HepG2 (cell line): Measurements from ENCODE around the gene SUPT6H. TPM values are rescaled to one million over a fixed set of nuclear protein-coding genes. Genes with fewer than 3 reads are reported as not detected.

ENCODE experiments used
- ATAC-seq: fragments of 200-7000 bp; cut with Tn5 transposase; 3 replicates; pipeline ENCODE4 v1.9.1; 2020; ENCODE audit warnings: mild to moderate bottlenecking, moderate library complexity
- BruUV-seq: library from RNA; stranded (reverse); fragments of 400-500 nt; replicated peaks from 2 replicates; lab custom pipeline; 2021; lab: Mats Ljungman, UMichigan
- CTCF ChIA-PET: fragments of 300-600 bp; formaldehyde crosslinking; extraction: SDS; loops from one replicate; lab custom pipeline; 2021; ENCODE audit warnings: low total read pairs, inconsistent platforms, low intra/inter-chr PET ratio; lab: Yijun Ruan, JAX
- POLR2A ChIA-PET: fragments of 350-600 bp; sonication (Branson Sonifier 250); formaldehyde crosslinking; loops from one replicate; lab custom pipeline; 2020; ENCODE audit warnings: antibody characterized with exemption, inconsistent platforms; lab: Yijun Ruan, JAX
- DNase-seq: peaks from one replicate; pipeline ENCODE4 v3.0.0-alpha.2; 2015; ENCODE audit warnings: low spot score
- FAIRE-seq: peaks from 3 replicates; lab custom pipeline; 2011; peaks lifted over from hg19 to GRCh38; lab: Jason Lieb, UNC
- H2AFZ ChIP-seq: one replicate; pipeline ENCODE4 v1.6.1; 2011; ENCODE audit warnings: low read length, inconsistent platforms
- H3K27ac ChIP-seq: fragments of 300-600 bp; 3 replicates; pipeline ENCODE4 v1.8.0; 2011; ENCODE audit warnings: mixed run types, mild to moderate bottlenecking, mixed read lengths, low read length, inconsistent platforms; ENCODE audit not compliant: insufficient read depth; ENCODE audit errors: extremely low read length
- H3K27me3 ChIP-seq, 2 experiments: fragments of 200-600 bp in 1 of 2; 2 replicates in 1 of 2; 3 replicates in 1 of 2; pipeline versions ENCODE4 v1.6.0 to v1.8.0; 2011; ENCODE audit warnings: low read length in 2 of 2, mild to moderate bottlenecking in 2 of 2, moderate library complexity in 2 of 2, inconsistent platforms in 1 of 2; ENCODE audit not compliant: insufficient read depth in 2 of 2, control insufficient read depth in 1 of 2
- H3K36me3 ChIP-seq, 2 experiments: fragments of 200-600 bp in 1 of 2; replicated peaks in 1 of 2; 2 replicates in 1 of 2; 3 replicates in 1 of 2; pipeline versions ENCODE4 v1.5.1 to v1.8.0; 2011; ENCODE audit warnings: low read length in 2 of 2, inconsistent platforms in 1 of 2; ENCODE audit not compliant: insufficient read depth in 2 of 2, control insufficient read depth in 1 of 2
- H3K4me1 ChIP-seq: 2 replicates; pipeline ENCODE4 v1.5.1; 2012; ENCODE audit warnings: low read length, inconsistent platforms; ENCODE audit not compliant: insufficient read depth
- H3K4me2 ChIP-seq: 2 replicates; pipeline ENCODE4 v1.6.0; 2011; ENCODE audit warnings: low read depth, low read length, inconsistent platforms
- H3K4me3 ChIP-seq, 3 experiments: fragments of 200-600 bp in 1 of 3; sonication (generic), shearing (Covaris generic) in 1 of 3; replicated peaks in 1 of 3; 2 replicates each; pipeline ENCODE4 v1.5.1; 2011 to 2016; ENCODE audit warnings: low read length in 3 of 3, inconsistent platforms in 2 of 3, low read depth in 2 of 3, mild to moderate bottlenecking in 2 of 3, control low read depth in 1 of 3, mixed read lengths in 1 of 3; ENCODE audit not compliant: insufficient read depth in 1 of 3
- H3K79me2 ChIP-seq: one replicate; pipeline ENCODE4 v1.6.1; 2011; ENCODE audit warnings: low read length, inconsistent platforms; ENCODE audit not compliant: insufficient read depth
- H3K9ac ChIP-seq: 2 replicates; pipeline ENCODE4 v1.6.0; 2011; ENCODE audit warnings: mild to moderate bottlenecking, low read depth, low read length, inconsistent platforms; ENCODE audit not compliant: insufficient read depth
- H3K9me3 ChIP-seq: 2 replicates; pipeline ENCODE4 v1.5.1; 2012; ENCODE audit warnings: mild to moderate bottlenecking, low read length
- H4K20me1 ChIP-seq: 2 replicates; pipeline ENCODE4 v1.6.0; 2011; ENCODE audit warnings: inconsistent platforms, mild to moderate bottlenecking, low read length, moderate library complexity; ENCODE audit not compliant: insufficient read depth
- FUBP1 ChIP-seq: sonication (generic); formaldehyde crosslinking; IDR thresholded peaks from 2 replicates; pipeline ENCODE4 v1.5.1; 2020; ENCODE audit warnings: missing genetic modification reagents, mild to moderate bottlenecking, borderline replicate concordance
- KDM2A ChIP-seq: sonication (generic); formaldehyde crosslinking; IDR thresholded peaks from 2 replicates; pipeline ENCODE4 v1.4.0; 2020; ENCODE audit warnings: low read depth, missing genetic modification reagents, borderline replicate concordance
- MYPOP ChIP-seq: sonication (generic); formaldehyde crosslinking; IDR thresholded peaks from 2 replicates; pipeline ENCODE4 v1.8.1; 2023; ENCODE audit warnings: mild to moderate bottlenecking, moderate library complexity, missing genetic modification reagents
- ZNF136 ChIP-seq: sonication (generic); formaldehyde crosslinking; IDR thresholded peaks from 2 replicates; pipeline ENCODE4 v1.8.1; 2022; ENCODE audit warnings: low read depth, mild to moderate bottlenecking, moderate library complexity, missing genetic modification reagents
- ZNF138 ChIP-seq: sonication (generic); formaldehyde crosslinking; IDR thresholded peaks from 2 replicates; pipeline ENCODE4 v1.5.0; 2020; ENCODE audit warnings: mild to moderate bottlenecking, low read depth, missing genetic modification reagents
- WGBS: methylation state at CpG from one replicate; pipeline ENCODE4 v1.1.6; 2017; ENCODE audit warnings: low lambda C conversion rate; 5-methylcytosine and 5-hydroxymethylcytosine counted together
- in situ Hi-C: cut with HindIII; loops from 2 replicates; pipeline ENCODE4 v1.10.0; 2017; ENCODE audit warnings: low pct_unique_long_range_greater_than_20kb; ENCODE audit not compliant: extremely low pct_ligation_motif_present
- intact Hi-C: fragments of 100-400 bp; cut with micrococcal nuclease; formaldehyde crosslinking; loops from one replicate; pipeline ENCODE4 v1.10.0; 2022; ENCODE audit not compliant: unreplicated experiment
- polyA plus RNA-seq, 8 experiments: library from polyadenylated mRNA; depleted of rRNA in 3 of 8; stranded (reverse) in 7 of 8; unstranded in 1 of 8; fragments of >200 nt; fragmentation: Illumina TruSeq in 4 of 8; extraction: Trizol in 4 of 8; gene quantifications; 2 replicates each; pipeline versions ENCODE4 v1.2.1 to v1.2.3, GENCODE V29; 2011 to 2016; ENCODE audit warnings: low read depth in 4 of 8, missing spikeins in 1 of 8, mixed read lengths in 1 of 8; ENCODE audit not compliant: insufficient read depth in 1 of 8
- total RNA-seq, 5 experiments: library from RNA; depleted of rRNA; stranded (reverse); fragments of >200 nt; fragmentation: Illumina TruSeq; extraction: Trizol; gene quantifications; 2 replicates each; pipeline ENCODE4 v1.2.3, GENCODE V29; 2016; ENCODE audit warnings: low read depth in 1 of 5

SUPT6H gene
- total and polyA plus RNA-seq, 2 of the 13 experiments (the other 11 are each of a cell fraction or from before 2014, with no cell fraction given), result 32.7 to 39.9 TPM

GRCh38 chr17:28682655-28683054, 20.6 kb downstream of the SUPT6H start:
- Histone ChIP-seq H3K9ac (no peak overlapping the region), H2AFZ (no peak overlapping the region), H3K79me2 (no peaks in the 10 kb centered on the region), H4K20me1 (no peaks in the 10 kb centered on the region), H3K9me3 (no peaks in the 10 kb centered on the region), H3K4me3 (no peak overlapping the region), H3K27ac (no peak overlapping the region), H3K27me3 (no peaks in the 10 kb centered on the region), H3K4me1 (no peaks in the 10 kb centered on the region), H3K4me2 (no peak overlapping the region), H3K36me3 (peaks cover 53 to 85% of the 10 kb centered on the region in 2 experiments)
- WGBS, result 98% methylated on average over 8 of the region's 11 CpGs
- ChIA-PET POLR2A (interaction anchor here (0.8 to 1.8 kb wide), 3 partner anchors 20 to 39 kb away, joined by 3 to 4 read pairs (median 3); partner anchors contain the start of genes RPL23A, SDF2 and SUPT6H), CTCF (no interaction called here)
- ATAC-seq (no peak), FAIRE-seq (no peak), DNase-seq (no peak)
- intact Hi-C loops, result no loop called here
- in situ Hi-C loops, result no loop called here
- TF ChIP-seq ZNF138, result no peak
- TF ChIP-seq KDM2A (CRISPR knock-in tag), result no peak
- TF ChIP-seq FUBP1 (CRISPR knock-in tag), result no peak
- TF ChIP-seq ZNF136 (CRISPR knock-in tag), result no peak
- no peak for TF ChIP-seq MYPOP
- BruUV-seq, result no TSS peak
